Measurements from ENCODE around the gene TLE5.

GRCh38 chr19:3111586-3112247, 49.4 kb upstream of the TLE5 start:
- TF ChIP-seq CTCF (IDR thresholded peaks at IDR 0.05; ENCODE audit: insufficient read depth, low read length) (no peak), REST (IDR thresholded peaks at IDR 0.05; ENCODE audit: insufficient replicate concordance, low read depth) (no peak), POLR2AphosphoS5 (IDR thresholded peaks at IDR 0.05; ENCODE audit: low read depth) (no peak)
